Adrenal gland (tissue), 5 donors: ENCODE measurements around the gene MAPKAP1.

Experiments used
- CTCF ChIP-seq, 6 experiments: fragments of 450-650 bp in 4 of 6; fragments of 200-600 bp in 2 of 6; sonication (generic) in 1 of 6; IDR thresholded peaks; 1 replicate in 5 of 6; 2 replicates in 1 of 6; pipeline versions ENCODE4 v1.5.1 to v1.8.0; 2016 to 2021; ENCODE audit warnings: antibody characterized with exemption in 6 of 6, mild to moderate bottlenecking in 2 of 6, moderate library complexity in 1 of 6
- POLR2A ChIP-seq, 2 donors: fragments of 450-650 bp; IDR thresholded peaks; one replicate each; pipeline ENCODE4 v1.6.1; 2017; ENCODE audit warnings: antibody characterized with exemption in 2 of 2, mild to moderate bottlenecking in 2 of 2, moderate library complexity in 1 of 2
- donor health status: DM: no; HTN: no; CAD: no.

- TF ChIP-seq CTCF (IDR thresholded peaks at IDR 0.05) (no peak), POLR2A (IDR thresholded peaks at IDR 0.05) (no peak)
Observed at GRCh38 chr9:125620216-125620615, 86.8 kb downstream of the MAPKAP1 start.
